ENCODE data around the gene NRM. TPM values are rescaled to one million over a fixed set of nuclear protein-coding genes. Genes with fewer than 3 reads are reported as not detected.
"Not testable (repeated sequence)": the region's sequence is repeated elsewhere in the genome, so short reads cannot be mapped to it uniquely, and the experiment has no call there.

The NRM gene
- total RNA-seq: 1.6 and 2.2 TPM in 2 replicates

GRCh38 chr6:30690403-30691207 is at the start of gene NRM:
TSS of gene NRM (minus strand) at chr6:30690984. CDS start at chr6:30690974, 10 bp downstream.
- peak; percentile 82 to 85 for DNase-seq (ENCODE audit: low read depth in 2 of 2)

GRCh38 chr6:30740540-30740870 is 49.7 kb upstream of the NRM start:
- DNase-seq (ENCODE audit: low read depth in 2 of 2): no peak

- DNase-seq (ENCODE audit: low read depth in 2 of 2): no peak
Observed at GRCh38 chr6:30738532-30738931, 47.7 kb upstream of the NRM start.

GRCh38 chr6:30735668-30736314 is 45.0 kb upstream of the NRM start:
- DNase-seq (ENCODE audit: low read depth in 2 of 2): no peak

GRCh38 chr6:30732237-30732943 is 41.6 kb upstream of the NRM start:
- no peak for DNase-seq (ENCODE audit: low read depth in 2 of 2)

GRCh38 chr6:30730601-30731435 is 40.0 kb upstream of the NRM start:
- peak; percentile 81 to 85 for DNase-seq (ENCODE audit: low read depth in 2 of 2)

GRCh38 chr6:30727920-30728553 is 37.3 kb upstream of the NRM start:
- DNase-seq (ENCODE audit: low read depth in 2 of 2): peak in 1 of 2 donors; percentile 46

GRCh38 chr6:30726506-30727413 is 36.0 kb upstream of the NRM start:
- DNase-seq (ENCODE audit: low read depth in 2 of 2): no peak

GRCh38 chr6:30725713-30726505 is 35.1 kb upstream of the NRM start:
- DNase-seq (ENCODE audit: low read depth in 2 of 2): no peak

- DNase-seq (ENCODE audit: low read depth in 2 of 2): no peak
Observed at GRCh38 chr6:30724906-30725667, 34.3 kb upstream of the NRM start.

- DNase-seq (ENCODE audit: low read depth in 2 of 2): not testable (repeated sequence)
Observed at GRCh38 chr6:30723843-30724741, 33.3 kb upstream of the NRM start.

GRCh38 chr6:30723159-30723842 is 32.5 kb upstream of the NRM start:
- not testable (repeated sequence) for DNase-seq (ENCODE audit: low read depth in 2 of 2)

GRCh38 chr6:30722280-30723112 is 31.7 kb upstream of the NRM start:
- DNase-seq (ENCODE audit: low read depth in 2 of 2): peak; percentile 80 to 87

GRCh38 chr6:30722025-30722279 is 31.2 kb upstream of the NRM start:
- not testable (repeated sequence) for DNase-seq (ENCODE audit: low read depth in 2 of 2)

GRCh38 chr6:30721198-30722024 is 30.6 kb upstream of the NRM start:
- DNase-seq (ENCODE audit: low read depth in 2 of 2): peak; percentile 94 to 96
